Measurements from ENCODE around the gene SZRD1. TPM values are rescaled to one million over a fixed set of nuclear protein-coding genes. Genes with fewer than 3 reads are reported as not detected.

Gene SZRD1
- total RNA-seq, 1 experiment from 2014 or later: 136 TPM

DNA sequence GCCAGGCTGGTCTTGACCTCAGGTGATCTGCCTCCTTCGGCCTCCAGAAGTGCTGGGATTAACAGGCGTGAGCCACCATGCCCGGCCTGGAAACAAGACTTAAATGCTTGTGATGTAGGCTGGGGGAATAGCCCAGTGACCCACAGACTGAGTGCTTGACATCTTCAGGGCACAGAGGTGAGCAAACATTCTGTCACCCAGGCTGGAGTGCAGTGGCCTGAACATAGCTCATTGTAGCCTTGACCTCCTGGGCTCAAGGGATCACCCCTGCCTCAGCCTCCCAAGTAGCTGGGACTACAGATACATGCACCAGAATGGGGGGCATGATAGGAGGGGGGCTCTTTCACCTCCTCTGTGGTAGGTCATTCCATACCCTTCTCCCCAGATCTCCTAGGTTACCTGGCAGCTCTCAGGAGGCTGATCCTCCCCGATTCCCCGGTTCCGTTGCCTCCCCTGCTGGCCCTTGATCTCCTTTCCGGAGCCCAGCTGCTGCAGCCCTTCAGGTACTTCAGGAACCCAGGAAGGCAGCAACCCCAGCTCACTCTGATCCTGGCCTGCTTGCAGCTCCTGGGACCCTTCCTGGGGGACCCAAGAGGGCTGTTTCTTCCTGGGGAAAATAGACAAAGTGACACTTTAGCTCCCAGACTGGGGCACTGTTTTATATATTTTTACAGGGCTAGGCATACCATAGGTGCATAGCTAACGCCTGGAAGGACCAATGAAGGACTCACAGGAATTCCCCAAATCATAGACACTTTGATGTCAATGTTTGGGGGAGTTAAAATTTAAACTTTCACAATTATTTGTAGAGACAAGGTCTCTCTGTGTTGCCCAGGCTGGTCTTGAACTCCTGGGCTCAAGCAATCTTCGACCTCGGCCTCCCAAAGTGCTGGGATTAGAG, 58.3 kb downstream of the SZRD1 start:
- no peak overlapping the region for H3K4me2 ChIP-seq (ENCODE audit: low read length)
- no peak for ATAC-seq
- no peaks in the 10 kb centered on the region for H3K9me2 ChIP-seq (replicated peaks; ENCODE audit: low read length)
- H3K79me2 ChIP-seq (ENCODE audit: low read length): no peaks in the 10 kb centered on the region
- DNase-seq: no peak
- TF ChIP-seq EZH2phosphoT487 (IDR thresholded peaks at IDR 0.05; ENCODE audit: borderline replicate concordance, low read length) (no peak), EZH2 (IDR thresholded peaks at IDR 0.05; ENCODE audit: low read length, unreplicated experiment) (no peak)
- TF ChIP-seq, protein P1, sequence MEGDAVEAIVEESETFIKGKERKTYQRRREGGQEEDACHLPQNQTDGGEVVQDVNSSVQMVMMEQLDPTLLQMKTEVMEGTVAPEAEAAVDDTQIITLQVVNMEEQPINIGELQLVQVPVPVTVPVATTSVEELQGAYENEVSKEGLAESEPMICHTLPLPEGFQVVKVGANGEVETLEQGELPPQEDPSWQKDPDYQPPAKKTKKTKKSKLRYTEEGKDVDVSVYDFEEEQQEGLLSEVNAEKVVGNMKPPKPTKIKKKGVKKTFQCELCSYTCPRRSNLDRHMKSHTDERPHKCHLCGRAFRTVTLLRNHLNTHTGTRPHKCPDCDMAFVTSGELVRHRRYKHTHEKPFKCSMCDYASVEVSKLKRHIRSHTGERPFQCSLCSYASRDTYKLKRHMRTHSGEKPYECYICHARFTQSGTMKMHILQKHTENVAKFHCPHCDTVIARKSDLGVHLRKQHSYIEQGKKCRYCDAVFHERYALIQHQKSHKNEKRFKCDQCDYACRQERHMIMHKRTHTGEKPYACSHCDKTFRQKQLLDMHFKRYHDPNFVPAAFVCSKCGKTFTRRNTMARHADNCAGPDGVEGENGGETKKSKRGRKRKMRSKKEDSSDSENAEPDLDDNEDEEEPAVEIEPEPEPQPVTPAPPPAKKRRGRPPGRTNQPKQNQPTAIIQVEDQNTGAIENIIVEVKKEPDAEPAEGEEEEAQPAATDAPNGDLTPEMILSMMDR (conservative IDR thresholded peaks at IDR 0.05; ENCODE audit: low read depth, low read length): no peak
- no peak overlapping the region for H3K27ac ChIP-seq (ENCODE audit: low read length)
- CTCF ChIA-PET: no interaction called here
- BruUV-seq (replicated peaks): no TSS peak
- no peaks in the 10 kb centered on the region for H3F3A ChIP-seq (ENCODE audit: low read length, unreplicated experiment)
- no peaks in the 10 kb centered on the region for H3K27me3 ChIP-seq (ENCODE audit: low read length)
- H3K4me1 ChIP-seq (ENCODE audit: insufficient read depth, low read length): no peaks in the 10 kb centered on the region
- POLR2A ChIA-PET (ENCODE audit: unreplicated experiment): no interaction called here
- H3K9me3 ChIP-seq (ENCODE audit: low read length): no peaks in the 10 kb centered on the region
- no peaks in the 10 kb centered on the region for H4K20me1 ChIP-seq (ENCODE audit: low read length)
- no peak overlapping the region for H3K9ac ChIP-seq (ENCODE audit: low read length)
- intact Hi-C loops (cut with micrococcal nuclease): no loop called here
- no peaks in the 10 kb centered on the region for H3K36me3 ChIP-seq (ENCODE audit: low read depth, low read length)
- no peak overlapping the region for H2AFZ ChIP-seq (ENCODE audit: low read length)
- H3K4me3 ChIP-seq (ENCODE audit: low read length): no peak overlapping the region

DNA sequence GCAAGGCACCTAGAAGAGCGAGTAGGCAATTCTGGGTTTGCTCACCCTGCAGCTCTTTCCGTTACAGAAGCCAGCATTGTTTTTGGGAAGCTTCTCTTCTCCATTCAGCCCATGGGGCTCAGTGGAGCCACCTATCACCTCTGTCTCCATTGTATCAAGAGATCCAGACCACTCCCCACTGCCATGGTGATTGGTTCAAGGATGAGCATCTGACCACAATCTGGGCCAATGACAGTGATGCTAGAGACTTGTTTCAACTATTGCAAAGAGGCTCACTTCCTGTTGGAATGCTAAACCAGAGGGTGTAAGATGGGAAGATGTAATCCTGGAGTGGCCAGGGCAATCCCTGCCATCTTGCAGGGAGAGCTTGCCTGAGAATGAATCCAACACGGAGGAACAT, 63.6 kb downstream of the SZRD1 start:
- ChIA-PET CTCF (no interaction called here), POLR2A (ENCODE audit: unreplicated experiment) (no interaction called here)
- no peaks in the 10 kb centered on the region for H3K27me3 ChIP-seq (ENCODE audit: low read length)
- no peaks in the 10 kb centered on the region for H3K79me2 ChIP-seq (ENCODE audit: low read length)
- no peaks in the 10 kb centered on the region for H3K4me1 ChIP-seq (ENCODE audit: insufficient read depth, low read length)
- H3K36me3 ChIP-seq (ENCODE audit: low read depth, low read length): no peaks in the 10 kb centered on the region
- H3K9ac ChIP-seq (ENCODE audit: low read length): no peak overlapping the region
- H3K27ac ChIP-seq (ENCODE audit: low read length): no peak overlapping the region
- TF ChIP-seq, protein P1 (conservative IDR thresholded peaks at IDR 0.05; ENCODE audit: low read depth, low read length): no peak
- no peak for TF ChIP-seq EZH2 (IDR thresholded peaks at IDR 0.05; ENCODE audit: low read length, unreplicated experiment)
- TF ChIP-seq EZH2phosphoT487 (IDR thresholded peaks at IDR 0.05; ENCODE audit: borderline replicate concordance, low read length): no peak
- no TSS peak for BruUV-seq (replicated peaks)
- DNase-seq (no peak), ATAC-seq (no peak)
- no peak overlapping the region for H3K4me3 ChIP-seq (ENCODE audit: low read length)
- intact Hi-C loops (cut with micrococcal nuclease): no loop called here
- H4K20me1 ChIP-seq (ENCODE audit: low read length): no peaks in the 10 kb centered on the region
- no peaks in the 10 kb centered on the region for H3K9me2 ChIP-seq (replicated peaks; ENCODE audit: low read length)
- no peak overlapping the region for H3K4me2 ChIP-seq (ENCODE audit: low read length)
- no peaks in the 10 kb centered on the region for H3K9me3 ChIP-seq (ENCODE audit: low read length)
- H3F3A ChIP-seq (ENCODE audit: low read length, unreplicated experiment): no peaks in the 10 kb centered on the region
- H2AFZ ChIP-seq (ENCODE audit: low read length): no peak overlapping the region

DNA sequence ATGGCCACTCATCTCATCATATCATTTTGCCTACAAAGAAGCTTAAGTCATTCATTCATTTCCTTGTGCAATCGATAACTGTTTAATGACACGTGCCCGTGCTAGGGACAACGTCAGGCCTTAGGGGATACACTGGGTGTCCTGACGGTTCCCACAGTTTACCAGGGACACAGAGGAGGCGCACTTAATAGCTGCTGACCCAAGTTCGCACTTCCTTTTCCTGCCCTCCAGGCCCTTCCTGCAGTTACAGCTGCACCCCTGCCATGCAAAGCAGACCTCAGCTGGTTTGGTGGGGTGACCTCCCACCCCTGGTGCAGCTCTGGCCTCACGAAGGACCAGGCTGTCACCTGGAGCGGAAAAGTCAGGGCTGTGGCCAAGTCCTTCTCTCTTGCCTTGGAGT, 66.0 kb downstream of the SZRD1 start:
- ChIA-PET CTCF (no interaction called here), POLR2A (ENCODE audit: unreplicated experiment) (no interaction called here)
- H2AFZ ChIP-seq (ENCODE audit: low read length): no peak overlapping the region
- no peaks in the 10 kb centered on the region for H3K27me3 ChIP-seq (ENCODE audit: low read length)
- no peak overlapping the region for H3K4me2 ChIP-seq (ENCODE audit: low read length)
- DNase-seq (no peak), ATAC-seq (no peak)
- no peak overlapping the region for H3K4me3 ChIP-seq (ENCODE audit: low read length)
- TF ChIP-seq, protein P1 (conservative IDR thresholded peaks at IDR 0.05; ENCODE audit: low read depth, low read length): no peak
- no peak for TF ChIP-seq EZH2phosphoT487 (IDR thresholded peaks at IDR 0.05; ENCODE audit: borderline replicate concordance, low read length)
- no peak for TF ChIP-seq EZH2 (IDR thresholded peaks at IDR 0.05; ENCODE audit: low read length, unreplicated experiment)
- no peak overlapping the region for H3K9ac ChIP-seq (ENCODE audit: low read length)
- H3K27ac ChIP-seq (ENCODE audit: low read length): no peak overlapping the region
- no peaks in the 10 kb centered on the region for H3K79me2 ChIP-seq (ENCODE audit: low read length)
- no peaks in the 10 kb centered on the region for H3K9me3 ChIP-seq (ENCODE audit: low read length)
- BruUV-seq (replicated peaks): no TSS peak
- H3K36me3 ChIP-seq (ENCODE audit: low read depth, low read length): no peaks in the 10 kb centered on the region
- H4K20me1 ChIP-seq (ENCODE audit: low read length): no peaks in the 10 kb centered on the region
- no peaks in the 10 kb centered on the region for H3K9me2 ChIP-seq (replicated peaks; ENCODE audit: low read length)
- intact Hi-C loops (cut with micrococcal nuclease): no loop called here
- no peaks in the 10 kb centered on the region for H3K4me1 ChIP-seq (ENCODE audit: insufficient read depth, low read length)
- H3F3A ChIP-seq (ENCODE audit: low read length, unreplicated experiment): no peaks in the 10 kb centered on the region
